OCI-LY1 (cell line): Measurements from ENCODE around the gene FABP6.

Experiments used
- H2AFZ ChIP-seq: fragments of 200-600 bp; sonication (generic), shearing (Covaris generic); 2 replicates; pipeline ENCODE4 v1.6.0; 2014; ENCODE audit warnings: antibody characterized with exemption, mild to moderate bottlenecking, low read length
- H3F3A ChIP-seq: fragments of 200-600 bp; sonication (generic), shearing (Covaris generic); 2 replicates; pipeline ENCODE4 v1.6.0; 2014; ENCODE audit warnings: mild to moderate bottlenecking, antibody characterized with exemption, low read length, moderate library complexity; ENCODE audit not compliant: insufficient read depth
- H3K27ac ChIP-seq: fragments of 200-600 bp; sonication (generic); 2 replicates; pipeline ENCODE4 v1.5.1; 2014; ENCODE audit warnings: low read length, mixed run types, mild to moderate bottlenecking, low read depth; ENCODE audit not compliant: poor library complexity, severe bottlenecking
- H3K27me3 ChIP-seq: fragments of 200-600 bp; sonication (generic); 2 replicates; pipeline ENCODE4 v1.6.0; 2014; ENCODE audit warnings: antibody characterized with exemption, mild to moderate bottlenecking, low read length, moderate library complexity; ENCODE audit not compliant: insufficient read depth
- H3K36me3 ChIP-seq: fragments of 200-600 bp; sonication (generic); 2 replicates; pipeline ENCODE4 v1.6.1; 2014; ENCODE audit warnings: mild to moderate bottlenecking, antibody characterized with exemption, low read length, moderate library complexity, mixed read lengths; ENCODE audit not compliant: insufficient read depth
- H3K4me1 ChIP-seq: fragments of 200-600 bp; sonication (generic); 2 replicates; pipeline ENCODE4 v1.5.1; 2014; ENCODE audit warnings: mild to moderate bottlenecking, low read length, moderate library complexity; ENCODE audit not compliant: insufficient read depth, severe bottlenecking
- H3K4me2 ChIP-seq: fragments of 200-600 bp; sonication (generic), shearing (Covaris generic); 2 replicates; pipeline ENCODE4 v1.6.1; 2014; ENCODE audit warnings: low read length
- H3K4me3 ChIP-seq: fragments of 200-600 bp; sonication (generic); 2 replicates; pipeline ENCODE4 v1.5.1; 2014; ENCODE audit warnings: low read length, low read depth, mild to moderate bottlenecking, mixed read lengths; ENCODE audit not compliant: poor library complexity, severe bottlenecking
- H3K79me2 ChIP-seq: fragments of 200-600 bp; shearing (Covaris generic); 2 replicates; pipeline ENCODE4 v1.6.1; 2016; ENCODE audit warnings: mixed run types, low read length, mixed read lengths; ENCODE audit not compliant: insufficient read depth
- H3K9ac ChIP-seq: fragments of 200-600 bp; sonication (generic), shearing (Covaris generic); 2 replicates; pipeline ENCODE4 v1.6.1; 2014; ENCODE audit warnings: mild to moderate bottlenecking, low read length, mixed read lengths
- H3K9me2 ChIP-seq: fragments of 200-600 bp; sonication (generic), shearing (Covaris generic); 2 replicates; pipeline ENCODE4 v1.6.1; 2014; ENCODE audit warnings: low read depth, mild to moderate bottlenecking, low read length, mixed read lengths
- H3K9me3 ChIP-seq: fragments of 200-600 bp; shearing (Covaris generic); 2 replicates; pipeline ENCODE4 v1.6.1; 2014; ENCODE audit warnings: low read length, mixed read lengths
- H4K20me1 ChIP-seq: fragments of 200-600 bp; sonication (generic), shearing (Covaris generic); 2 replicates; pipeline ENCODE4 v1.6.0; 2016; ENCODE audit warnings: mild to moderate bottlenecking, low read length; ENCODE audit not compliant: insufficient read depth
- CTCF ChIP-seq: fragments of 200-600 bp; sonication (generic), shearing (Covaris generic); IDR thresholded peaks from 2 replicates; pipeline ENCODE4 v1.5.1; 2017; ENCODE audit warnings: mild to moderate bottlenecking, antibody characterized with exemption, low read length, moderate library complexity, mixed read lengths
- EZH2 ChIP-seq: fragments of 200-600 bp; sonication (generic), shearing (Covaris generic); IDR thresholded peaks from 2 replicates; pipeline ENCODE4 v1.8.0; 2017; ENCODE audit warnings: borderline replicate concordance, mixed run types, mild to moderate bottlenecking, antibody characterized with exemption, low read length, moderate library complexity, mixed read lengths

FABP6 gene

GRCh38 chr5:160235731-160236130 is 6.4 kb downstream of the FABP6 start:
- H3K27ac ChIP-seq: no peak overlapping the region
- H2AFZ ChIP-seq: no peak overlapping the region
- H3K4me3 ChIP-seq: no peak overlapping the region
- H3K36me3 ChIP-seq: no peaks in the 10 kb centered on the region
- TF ChIP-seq CTCF: no peak
- no peak for TF ChIP-seq EZH2
- no peaks in the 10 kb centered on the region for H3K9me2 ChIP-seq
- no peaks in the 10 kb centered on the region for H3K4me1 ChIP-seq
- H4K20me1 ChIP-seq: no peaks in the 10 kb centered on the region
- no peaks in the 10 kb centered on the region for H3K9me3 ChIP-seq
- H3K79me2 ChIP-seq: no peaks in the 10 kb centered on the region
- no peaks in the 10 kb centered on the region for H3K27me3 ChIP-seq
- no peak overlapping the region for H3K4me2 ChIP-seq
- no peak overlapping the region for H3K9ac ChIP-seq
- H3F3A ChIP-seq: no peaks in the 10 kb centered on the region

- H3K9me3 ChIP-seq: no peaks in the 10 kb centered on the region
- H3K9me2 ChIP-seq: no peaks in the 10 kb centered on the region
- H4K20me1 ChIP-seq: no peaks in the 10 kb centered on the region
- H3K79me2 ChIP-seq: no peaks in the 10 kb centered on the region
- H2AFZ ChIP-seq: no peak overlapping the region
- H3K27me3 ChIP-seq: no peaks in the 10 kb centered on the region
- no peak overlapping the region for H3K9ac ChIP-seq
- H3K4me3 ChIP-seq: no peak overlapping the region
- no peak for TF ChIP-seq EZH2
- TF ChIP-seq CTCF: no peak
- no peaks in the 10 kb centered on the region for H3K4me1 ChIP-seq
- H3F3A ChIP-seq: no peaks in the 10 kb centered on the region
- no peak overlapping the region for H3K4me2 ChIP-seq
- H3K27ac ChIP-seq: no peak overlapping the region
- no peaks in the 10 kb centered on the region for H3K36me3 ChIP-seq
Measured at GRCh38 chr5:160237571-160238093, 8.3 kb downstream of the FABP6 start.

- no peaks in the 10 kb centered on the region for H3K9me2 ChIP-seq
- H3K27ac ChIP-seq: no peak overlapping the region
- H3K4me3 ChIP-seq: no peak overlapping the region
- no peaks in the 10 kb centered on the region for H3K4me1 ChIP-seq
- no peaks in the 10 kb centered on the region for H4K20me1 ChIP-seq
- no peak overlapping the region for H2AFZ ChIP-seq
- no peak for TF ChIP-seq CTCF
- TF ChIP-seq EZH2: no peak
- H3K36me3 ChIP-seq: no peaks in the 10 kb centered on the region
- H3K4me2 ChIP-seq: no peak overlapping the region
- no peaks in the 10 kb centered on the region for H3F3A ChIP-seq
- no peaks in the 10 kb centered on the region for H3K27me3 ChIP-seq
- H3K79me2 ChIP-seq: no peaks in the 10 kb centered on the region
- no peaks in the 10 kb centered on the region for H3K9me3 ChIP-seq
- H3K9ac ChIP-seq: no peak overlapping the region
Measured at GRCh38 chr5:160240350-160240749, 11.0 kb downstream of the FABP6 start.
